ENCODE data around the gene SUPT6H.

GRCh38 chr17:28702752-28703150 lies 40.7 kb downstream of the SUPT6H start:
- TF ChIP-seq HMGXB4 (CRISPR knock-in tag; IDR thresholded peaks at IDR 0.05) (no peak), EZH2 (IDR thresholded peaks at IDR 0.05; ENCODE audit: borderline replicate concordance, low read depth, low read length) (no peak), GTF2A2 (tag; IDR thresholded peaks at IDR 0.05) (no peak), ELF4 (CRISPR knock-in tag; IDR thresholded peaks at IDR 0.05) (no peak), ELF1 (tag; IDR thresholded peaks at IDR 0.05) (no peak), POU5F1 (IDR thresholded peaks at IDR 0.05; ENCODE audit: borderline replicate concordance, low read depth, low read length, partially characterized antibody) (no peak), HBP1 (CRISPR knock-in tag; IDR thresholded peaks at IDR 0.05) (no peak), POLR2AphosphoS5 (IDR thresholded peaks at IDR 0.05; ENCODE audit: control insufficient read depth, insufficient read depth, low read depth, low read length) (no peak; the same call in 1 of the 2 replicates), E2F6 (IDR thresholded peaks at IDR 0.05; ENCODE audit: borderline replicate concordance in 1 of 2, extremely low read depth in 1 of 2, insufficient read depth in 1 of 2, insufficient read length in 1 of 2, low read depth in 1 of 2, low read length in 1 of 2, poor library complexity in 1 of 2, severe bottlenecking in 1 of 2) (no peak), CHD1 (IDR thresholded peaks at IDR 0.05; ENCODE audit: low read length) (no peak)

Measured in K562 (cell line).